Kidney (tissue), 14 donors: ENCODE data around the gene CCDC85B. TPM values are rescaled to one million over a fixed set of nuclear protein-coding genes. Genes with fewer than 3 reads are reported as not detected.

Experiments
- DNase-seq, 5 donors: peaks; one replicate each; pipeline ENCODE4 v3.0.0-alpha.2; 2013 to 2020
- FAIRE-seq: peaks from 2 replicates; lab custom pipeline; 2012; peaks lifted over from hg19 to GRCh38; lab: Jason Lieb, UNC
- H3K27ac ChIP-seq, 2 donors: one replicate each; pipeline ENCODE4 v1.7.0; 2013; ENCODE audit warnings: low read depth in 2 of 2, low read length in 2 of 2, inconsistent platforms in 1 of 2
- H3K27me3 ChIP-seq: one replicate; pipeline ENCODE4 v1.7.1; 2013; ENCODE audit warnings: low read length, inconsistent platforms; ENCODE audit not compliant: control insufficient read depth, insufficient read depth
- H3K36me3 ChIP-seq, 3 donors: one replicate each; pipeline versions ENCODE4 v1.7.0 to v1.7.1; 2013; ENCODE audit warnings: low read length in 3 of 3, control low read depth in 1 of 3, inconsistent platforms in 1 of 3; ENCODE audit not compliant: insufficient read depth in 3 of 3, control insufficient read depth in 2 of 3
- H3K4me1 ChIP-seq, 3 donors: one replicate each; pipeline versions ENCODE4 v1.7.0 to v1.7.1; 2013; ENCODE audit warnings: low read length in 3 of 3, inconsistent platforms in 1 of 3, low read depth in 1 of 3; ENCODE audit not compliant: control insufficient read depth in 2 of 3, insufficient read depth in 2 of 3
- H3K4me3 ChIP-seq, 3 donors: one replicate each; pipeline versions ENCODE4 v1.7.0 to v1.8.1; 2013; ENCODE audit warnings: low read length in 3 of 3, control low read depth in 1 of 3, inconsistent platforms in 1 of 3
- H3K9ac ChIP-seq, 3 donors: one replicate each; pipeline versions ENCODE4 v1.7.0 to v1.7.1; 2013; ENCODE audit warnings: low read length in 3 of 3, control low read depth in 1 of 3, inconsistent platforms in 1 of 3
- H3K9me3 ChIP-seq, 3 donors: one replicate each; pipeline versions ENCODE4 v1.7.0 to v1.7.1; 2013; ENCODE audit warnings: low read length in 3 of 3, control low read depth in 1 of 3, inconsistent platforms in 1 of 3; ENCODE audit not compliant: control insufficient read depth in 2 of 3, insufficient read depth in 1 of 3
- intact Hi-C: fragments of 100-400 bp; cut with DNase I; formaldehyde crosslinking; loops from one replicate; pipeline ENCODE4 v1.11.1; 2022
- polyA plus RNA-seq: library from polyadenylated mRNA; stranded (reverse); fragments of 350-450 nt; fragmentation: Illumina TruSeq; extraction: RNeasy Lipid Tissue Mini Kit (QIAGEN cat#74804); gene quantifications from one replicate; pipeline ENCODE4 v1.2.3, GENCODE V29; 2014; ENCODE audit warnings: low read depth, low replicate concordance; ENCODE audit not compliant: insufficient read depth
- total RNA-seq: library from RNA; stranded (reverse); fragmentation: NEBNext Ultra II Directional; extraction: Animal tissue kit (Norgen Biotek cat#: 25700); gene quantifications from one replicate; pipeline ENCODE4 v1.2.1, GENCODE V29; 2021
- TF ChIP-seq, protein P1 (sequence below): IDR thresholded peaks from 3 replicates; pipeline ENCODE4 v1.5.1; 2012; ENCODE audit warnings: mild to moderate bottlenecking, moderate library complexity, borderline replicate concordance; ENCODE audit not compliant: insufficient read depth; ENCODE audit errors: extremely low read depth
- donor health status: control.
- donor health status: control.
- donor health status: control.
- donor health status: control.
- donor health status: control.
- donor health status: DM: yes; HTN: yes; CAD: no.
- donor health status: Normal renal cell carcinoma (clear cell type).

Gene CCDC85B
- total and polyA plus RNA-seq, 2 donors from 2014 or later, result 26.1 to 31.8 TPM

- no peaks in the 10 kb centered on the region for H3K27me3 ChIP-seq
- H3K9ac ChIP-seq, result no peak overlapping the region
- no peaks in the 10 kb centered on the region for H3K9me3 ChIP-seq
- H3K4me1 ChIP-seq, result peaks cover 0 to 12% (median 11%) of the 10 kb centered on the region in 3 donors
- no peak overlapping the region for H3K4me3 ChIP-seq
- intact Hi-C loops, result no loop called here
- peaks cover 0 to 43% (median 21%) of the 10 kb centered on the region in 3 donors for H3K36me3 ChIP-seq
- DNase-seq, result peak in 2 of 5 donors; percentile 38 to 59
- H3K27ac ChIP-seq, result no peak overlapping the region
- no peak for FAIRE-seq
- TF ChIP-seq, protein P1, sequence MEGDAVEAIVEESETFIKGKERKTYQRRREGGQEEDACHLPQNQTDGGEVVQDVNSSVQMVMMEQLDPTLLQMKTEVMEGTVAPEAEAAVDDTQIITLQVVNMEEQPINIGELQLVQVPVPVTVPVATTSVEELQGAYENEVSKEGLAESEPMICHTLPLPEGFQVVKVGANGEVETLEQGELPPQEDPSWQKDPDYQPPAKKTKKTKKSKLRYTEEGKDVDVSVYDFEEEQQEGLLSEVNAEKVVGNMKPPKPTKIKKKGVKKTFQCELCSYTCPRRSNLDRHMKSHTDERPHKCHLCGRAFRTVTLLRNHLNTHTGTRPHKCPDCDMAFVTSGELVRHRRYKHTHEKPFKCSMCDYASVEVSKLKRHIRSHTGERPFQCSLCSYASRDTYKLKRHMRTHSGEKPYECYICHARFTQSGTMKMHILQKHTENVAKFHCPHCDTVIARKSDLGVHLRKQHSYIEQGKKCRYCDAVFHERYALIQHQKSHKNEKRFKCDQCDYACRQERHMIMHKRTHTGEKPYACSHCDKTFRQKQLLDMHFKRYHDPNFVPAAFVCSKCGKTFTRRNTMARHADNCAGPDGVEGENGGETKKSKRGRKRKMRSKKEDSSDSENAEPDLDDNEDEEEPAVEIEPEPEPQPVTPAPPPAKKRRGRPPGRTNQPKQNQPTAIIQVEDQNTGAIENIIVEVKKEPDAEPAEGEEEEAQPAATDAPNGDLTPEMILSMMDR, result no peak
These were observed 25.6 kb upstream of the CCDC85B start for GRCh38 chr11:65864706-65865471.

GRCh38 chr11:65865550-65866172, 24.8 kb upstream of the CCDC85B start:
- H3K27me3 ChIP-seq, result no peaks in the 10 kb centered on the region
- H3K9ac ChIP-seq, result no peak overlapping the region
- no peak overlapping the region for H3K4me3 ChIP-seq
- H3K27ac ChIP-seq, result no peak overlapping the region
- intact Hi-C loops, result no loop called here
- H3K36me3 ChIP-seq, result peaks cover 0 to 43% (median 21%) of the 10 kb centered on the region in 3 donors
- FAIRE-seq (no peak), DNase-seq (peak in 2 of 5 donors; percentile 28 to 57)
- TF ChIP-seq, protein P1, result no peak
- peaks cover 0 to 14% (median 10%) of the 10 kb centered on the region in 3 donors for H3K4me1 ChIP-seq
- H3K9me3 ChIP-seq, result no peaks in the 10 kb centered on the region

- TF ChIP-seq, protein P1, result no peak
- intact Hi-C loops, result no loop called here
- no peak for FAIRE-seq
- H3K9ac ChIP-seq, result no peak overlapping the region
- no peak overlapping the region for H3K4me3 ChIP-seq
- H3K36me3 ChIP-seq, result peaks cover 0 to 43% (median 21%) of the 10 kb centered on the region in 3 donors
- DNase-seq, result peak in 2 of 5 donors; percentile 30 to 77
- no peaks in the 10 kb centered on the region for H3K9me3 ChIP-seq
- H3K27ac ChIP-seq, result no peak overlapping the region
- H3K4me1 ChIP-seq, result peaks cover 0 to 16% (median 3%) of the 10 kb centered on the region in 3 donors
- no peaks in the 10 kb centered on the region for H3K27me3 ChIP-seq
These were observed 23.8 kb upstream of the CCDC85B start for GRCh38 chr11:65866509-65867283.
